Rectal smooth muscle tissue (tissue), 1 donor: ENCODE results near the gene CDC23.
"Not testable (repeated sequence)": the region's sequence is repeated elsewhere in the genome, so short reads cannot be mapped to it uniquely, and the experiment has no call there.

ENCODE experiments used
- H3K27ac ChIP-seq: one replicate; pipeline ENCODE4 v1.7.0; 2013; ENCODE audit warnings: low read depth, low read length, inconsistent platforms
- H3K27me3 ChIP-seq: one replicate; pipeline ENCODE4 v1.7.0; 2013; ENCODE audit warnings: low read length; ENCODE audit not compliant: control insufficient read depth, insufficient read depth
- H3K36me3 ChIP-seq: one replicate; pipeline ENCODE4 v1.7.0; 2013; ENCODE audit warnings: low read length; ENCODE audit not compliant: control insufficient read depth, insufficient read depth
- H3K4me1 ChIP-seq: one replicate; pipeline ENCODE4 v1.7.0; 2013; ENCODE audit warnings: low read length; ENCODE audit not compliant: control insufficient read depth, insufficient read depth
- H3K4me3 ChIP-seq: one replicate; pipeline ENCODE4 v1.7.0; 2013; ENCODE audit warnings: low read length
- H3K9ac ChIP-seq: one replicate; pipeline ENCODE4 v1.7.0; 2013; ENCODE audit warnings: low read length

CDC23 gene

GRCh38 chr5:138238034-138238433 lies 24.9 kb upstream of the CDC23 start:
- H3K36me3 ChIP-seq: no peaks in the 10 kb centered on the region
- no peak overlapping the region for H3K4me3 ChIP-seq
- H3K27ac ChIP-seq: no peak overlapping the region
- no peaks in the 10 kb centered on the region for H3K4me1 ChIP-seq
- H3K27me3 ChIP-seq: peaks cover 3% of the 10 kb centered on the region
- H3K9ac ChIP-seq: no peak overlapping the region

- H3K27ac ChIP-seq: no peak overlapping the region
- H3K4me3 ChIP-seq: no peak overlapping the region
- H3K9ac ChIP-seq: no peak overlapping the region
- no peaks in the 10 kb centered on the region for H3K27me3 ChIP-seq
- no peaks in the 10 kb centered on the region for H3K36me3 ChIP-seq
- no peaks in the 10 kb centered on the region for H3K4me1 ChIP-seq
Measured at GRCh38 chr5:138234651-138235050, 21.5 kb upstream of the CDC23 start.

- Histone ChIP-seq H3K4me1 (no peaks in the 10 kb centered on the region), H3K36me3 (no peaks in the 10 kb centered on the region), H3K27ac (no peak overlapping the region), H3K27me3 (no peaks in the 10 kb centered on the region), H3K9ac (no peak overlapping the region), H3K4me3 (no peak overlapping the region)
Measured at GRCh38 chr5:138233280-138233679, 20.2 kb upstream of the CDC23 start.

- no peak overlapping the region for H3K9ac ChIP-seq
- no peak overlapping the region for H3K4me3 ChIP-seq
- H3K4me1 ChIP-seq: no peaks in the 10 kb centered on the region
- no peaks in the 10 kb centered on the region for H3K36me3 ChIP-seq
- H3K27ac ChIP-seq: no peak overlapping the region
- no peaks in the 10 kb centered on the region for H3K27me3 ChIP-seq
Measured at GRCh38 chr5:138230981-138231589, 18.0 kb upstream of the CDC23 start.

- H3K27me3 ChIP-seq: no peaks in the 10 kb centered on the region
- H3K9ac ChIP-seq: no peak overlapping the region
- H3K36me3 ChIP-seq: no peaks in the 10 kb centered on the region
- no peaks in the 10 kb centered on the region for H3K4me1 ChIP-seq
- H3K4me3 ChIP-seq: no peak overlapping the region
- no peak overlapping the region for H3K27ac ChIP-seq
Measured at GRCh38 chr5:138230261-138230660, 17.1 kb upstream of the CDC23 start.

GRCh38 chr5:138229387-138229786 lies 16.3 kb upstream of the CDC23 start:
- no peaks in the 10 kb centered on the region for H3K27me3 ChIP-seq
- H3K9ac ChIP-seq: no peak overlapping the region
- H3K27ac ChIP-seq: no peak overlapping the region
- no peaks in the 10 kb centered on the region for H3K36me3 ChIP-seq
- H3K4me3 ChIP-seq: no peak overlapping the region
- no peaks in the 10 kb centered on the region for H3K4me1 ChIP-seq

GRCh38 chr5:138226910-138227309 lies 13.8 kb upstream of the CDC23 start:
- Histone ChIP-seq H3K9ac (no peak overlapping the region), H3K4me3 (no peak overlapping the region), H3K36me3 (no peaks in the 10 kb centered on the region), H3K27ac (no peak overlapping the region), H3K4me1 (no peaks in the 10 kb centered on the region), H3K27me3 (no peaks in the 10 kb centered on the region)

GRCh38 chr5:138224712-138225111 lies 11.6 kb upstream of the CDC23 start:
- no peaks in the 10 kb centered on the region for H3K4me1 ChIP-seq
- H3K36me3 ChIP-seq: no peaks in the 10 kb centered on the region
- no peak overlapping the region for H3K9ac ChIP-seq
- no peak overlapping the region for H3K4me3 ChIP-seq
- no peak overlapping the region for H3K27ac ChIP-seq
- H3K27me3 ChIP-seq: no peaks in the 10 kb centered on the region

- Histone ChIP-seq H3K4me1 (no peaks in the 10 kb centered on the region), H3K36me3 (no peaks in the 10 kb centered on the region), H3K4me3 (no peak overlapping the region), H3K27ac (no peak overlapping the region), H3K27me3 (no peaks in the 10 kb centered on the region), H3K9ac (no peak overlapping the region)
Measured at GRCh38 chr5:138223532-138223931, 10.4 kb upstream of the CDC23 start.

GRCh38 chr5:138216799-138217198 lies 3.7 kb upstream of the CDC23 start:
- H3K27me3 ChIP-seq: no peaks in the 10 kb centered on the region
- H3K9ac ChIP-seq: no peak overlapping the region
- no peak overlapping the region for H3K4me3 ChIP-seq
- H3K36me3 ChIP-seq: no peaks in the 10 kb centered on the region
- no peak overlapping the region for H3K27ac ChIP-seq
- H3K4me1 ChIP-seq: peaks cover 3% of the 10 kb centered on the region

- Histone ChIP-seq H3K4me3 (peak overlapping the region; percentile 100), H3K36me3 (no peaks in the 10 kb centered on the region), H3K4me1 (peaks cover 3% of the 10 kb centered on the region), H3K9ac (peak overlapping the region; percentile 92), H3K27me3 (no peaks in the 10 kb centered on the region), H3K27ac (peak overlapping the region; percentile 86)
Measured at GRCh38 chr5:138212828-138213160, 329 bp downstream of the CDC23 start.

- H3K36me3 ChIP-seq: no peaks in the 10 kb centered on the region
- no peak overlapping the region for H3K4me3 ChIP-seq
- H3K9ac ChIP-seq: no peak overlapping the region
- H3K27ac ChIP-seq: no peak overlapping the region
- no peaks in the 10 kb centered on the region for H3K27me3 ChIP-seq
- peaks cover 3% of the 10 kb centered on the region for H3K4me1 ChIP-seq
Measured at GRCh38 chr5:138210985-138211384, 2.1 kb downstream of the CDC23 start.

- H3K27me3 ChIP-seq, H3K4me3 ChIP-seq: not testable (repeated sequence)
- H3K36me3 ChIP-seq: peaks cover 23% of the 10 kb centered on the region
Measured at GRCh38 chr5:138193859-138194258, 19.3 kb downstream of the CDC23 start.

More at GRCh38 chr5:138193859-138194258, 19.3 kb downstream of the CDC23 start:
- not testable (repeated sequence) for H3K9ac ChIP-seq, H3K27ac ChIP-seq, H3K4me1 ChIP-seq
